Activated T-helper 1 cell treated with Interleukin-2 at 50 U/mL for 16 hours (primary cell): ENCODE data around the gene HMGCS2.
"Not testable (repeated sequence)": the region's sequence is repeated elsewhere in the genome, so short reads cannot be mapped to it uniquely, and the experiment has no call there.

Experiments used
- DNase-seq: peaks from one replicate; pipeline ENCODE4 v3.0.0-alpha.2; 2020; ENCODE audit warnings: low read depth

HMGCS2 gene

GRCh38 chr1:119731060-119731459 lies 37.6 kb downstream of the HMGCS2 start:
- DNase-seq = no peak

DNA sequence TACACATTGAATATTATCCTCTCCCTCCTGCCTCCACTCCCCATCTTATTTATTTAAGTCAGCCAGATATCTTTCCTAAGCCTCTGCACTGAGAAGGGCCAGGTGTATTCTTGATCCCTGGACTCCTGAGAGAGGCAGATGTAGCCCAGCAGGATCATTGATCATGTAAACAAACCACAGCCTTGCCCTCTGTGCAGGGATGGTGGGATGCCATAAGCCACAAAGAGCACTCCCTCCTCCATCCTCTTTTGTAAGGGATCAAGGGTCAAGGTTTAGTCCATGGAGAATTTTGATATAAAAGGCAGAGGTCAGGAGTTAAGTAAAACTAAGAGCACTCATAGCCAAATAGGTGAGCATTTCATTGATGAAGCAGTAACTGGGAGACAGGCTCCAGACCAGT lies 39.7 kb downstream of the HMGCS2 start:
- DNase-seq = no peak

- DNase-seq = no peak
These were observed 40.7 kb downstream of the HMGCS2 start for GRCh38 chr1:119727991-119728390.

GRCh38 chr1:119725626-119726025 lies 43.1 kb downstream of the HMGCS2 start:
- DNase-seq = no peak

DNA sequence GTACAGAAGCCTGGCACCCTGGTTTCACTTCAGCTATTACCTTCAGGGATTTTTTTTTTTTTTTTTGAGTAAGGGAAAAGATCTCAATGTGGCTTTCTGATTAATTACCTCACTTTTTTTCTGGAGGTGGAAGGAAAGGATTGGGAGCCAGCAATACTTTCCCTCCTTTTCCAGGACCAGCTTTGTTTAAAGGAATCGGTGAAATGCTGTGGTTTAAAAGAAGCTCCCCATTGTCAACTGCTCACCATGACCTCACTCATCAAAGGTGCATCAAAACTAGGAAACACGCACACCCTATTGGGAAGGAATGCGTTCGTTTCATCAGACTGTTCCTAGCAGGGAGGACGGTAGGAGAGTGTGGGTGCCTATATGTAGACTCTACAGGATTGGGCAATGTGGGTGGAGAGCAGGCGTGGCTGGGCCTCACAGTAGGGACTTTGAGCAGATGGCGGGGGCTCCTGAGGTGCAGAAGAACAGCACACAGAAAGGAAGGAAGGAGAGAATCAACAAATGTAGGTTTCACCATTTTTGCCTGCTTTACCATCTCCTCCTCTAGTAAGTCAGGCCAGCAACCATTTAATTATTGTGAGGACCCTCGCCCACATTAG lies 44.0 kb downstream of the HMGCS2 start:
- DNase-seq = no peak

- no peak for DNase-seq
These were observed 46.8 kb downstream of the HMGCS2 start for GRCh38 chr1:119721896-119722295.

- no peak for DNase-seq
These were observed 47.8 kb downstream of the HMGCS2 start for GRCh38 chr1:119720866-119721440.

- DNase-seq = no peak
These were observed 49.7 kb downstream of the HMGCS2 start for GRCh38 chr1:119718972-119719371.

DNA sequence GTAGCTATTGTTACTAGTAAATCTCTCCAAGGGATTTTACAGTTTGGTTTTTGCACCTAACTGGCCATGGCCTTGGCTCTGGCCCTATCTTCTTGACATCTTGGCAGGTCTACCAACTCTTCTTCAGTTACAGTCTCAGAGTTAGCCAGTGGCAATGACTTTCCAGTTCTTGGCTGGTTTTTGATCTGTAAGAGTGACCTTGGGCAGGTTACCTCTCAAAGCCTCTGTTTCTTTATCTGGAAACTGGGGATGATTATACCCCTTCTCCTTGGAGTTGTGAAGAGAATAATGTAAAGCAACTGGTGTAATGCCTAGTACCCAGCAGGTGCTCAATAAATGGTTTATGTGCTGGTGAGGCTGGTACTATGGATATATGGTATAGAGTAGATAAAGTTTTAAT lies 50.3 kb downstream of the HMGCS2 start:
- no peak for DNase-seq

GRCh38 chr1:119715542-119715941 lies 53.2 kb downstream of the HMGCS2 start:
- no peak for DNase-seq

GRCh38 chr1:119714583-119714982 lies 54.1 kb downstream of the HMGCS2 start:
- DNase-seq = no peak

- DNase-seq = no peak
These were observed 54.8 kb downstream of the HMGCS2 start for GRCh38 chr1:119713749-119714456.

DNA sequence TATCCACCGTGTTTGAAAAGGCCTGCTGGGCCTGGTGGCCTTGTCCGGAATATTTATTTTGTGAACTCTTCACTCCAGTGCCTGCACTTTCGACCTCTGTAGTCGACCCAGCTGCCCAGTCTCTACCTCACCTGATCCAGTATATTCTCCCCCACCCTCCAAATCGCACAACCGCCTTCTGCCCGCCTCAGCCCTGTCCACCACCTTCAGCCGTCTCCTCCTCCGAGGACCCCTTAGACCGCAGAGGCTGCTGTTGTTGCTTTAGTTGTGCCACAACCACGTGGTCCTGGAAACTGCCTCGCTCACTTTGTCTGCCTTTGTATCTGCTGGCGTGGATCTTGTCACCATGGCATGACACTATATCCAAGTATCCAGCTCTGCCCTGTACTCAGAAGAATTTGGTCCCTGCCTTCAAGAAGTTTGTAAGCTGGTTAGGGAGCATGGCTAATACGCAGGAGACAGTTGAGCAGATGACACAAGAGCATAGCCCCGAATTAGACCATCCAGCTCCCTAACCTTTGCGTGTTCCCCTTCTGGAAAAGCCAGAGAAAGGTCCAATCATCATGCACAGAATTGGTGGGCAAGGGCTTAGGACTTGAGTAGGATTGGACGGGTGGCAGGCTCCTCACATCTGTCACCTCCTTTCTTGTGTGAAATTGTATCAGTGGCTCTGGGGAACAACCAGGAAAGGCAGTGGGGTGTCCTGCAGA lies 55.5 kb downstream of the HMGCS2 start:
- DNase-seq = no peak

DNA sequence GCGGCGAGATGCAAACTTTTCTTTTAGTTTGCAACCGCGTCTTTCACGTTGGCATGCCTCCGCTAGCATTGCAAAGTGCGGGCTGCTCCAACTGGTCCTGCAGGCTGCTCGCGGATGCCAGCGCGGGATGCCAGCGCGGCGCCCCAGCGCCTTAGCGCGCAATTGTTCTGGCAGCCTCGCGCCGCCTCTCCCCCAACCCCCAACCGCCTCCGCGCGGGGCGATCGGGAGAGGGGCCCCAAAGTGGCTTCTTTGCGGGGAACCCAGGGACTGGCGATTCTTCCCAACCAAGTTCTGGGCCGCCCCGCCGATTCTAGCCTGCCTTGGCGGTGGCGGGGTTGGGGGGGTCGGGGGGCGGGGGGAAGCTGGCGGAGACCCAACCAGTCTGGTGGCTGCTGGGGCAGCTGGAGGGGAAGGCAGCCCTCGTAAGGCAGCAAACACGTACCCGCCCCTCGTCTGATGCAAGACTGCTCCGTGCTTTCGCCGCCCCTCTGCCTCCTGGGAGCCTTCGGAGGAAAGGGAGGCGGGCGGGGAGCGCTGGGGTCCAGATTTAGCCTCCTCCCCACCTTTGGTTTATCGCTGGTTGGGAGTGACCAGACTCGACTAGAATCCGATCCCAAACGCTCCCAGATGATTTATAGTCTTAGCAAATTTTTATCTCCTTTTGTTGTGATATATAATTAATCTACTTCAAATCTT lies 56.2 kb downstream of the HMGCS2 start:
- DNase-seq = no peak

DNA sequence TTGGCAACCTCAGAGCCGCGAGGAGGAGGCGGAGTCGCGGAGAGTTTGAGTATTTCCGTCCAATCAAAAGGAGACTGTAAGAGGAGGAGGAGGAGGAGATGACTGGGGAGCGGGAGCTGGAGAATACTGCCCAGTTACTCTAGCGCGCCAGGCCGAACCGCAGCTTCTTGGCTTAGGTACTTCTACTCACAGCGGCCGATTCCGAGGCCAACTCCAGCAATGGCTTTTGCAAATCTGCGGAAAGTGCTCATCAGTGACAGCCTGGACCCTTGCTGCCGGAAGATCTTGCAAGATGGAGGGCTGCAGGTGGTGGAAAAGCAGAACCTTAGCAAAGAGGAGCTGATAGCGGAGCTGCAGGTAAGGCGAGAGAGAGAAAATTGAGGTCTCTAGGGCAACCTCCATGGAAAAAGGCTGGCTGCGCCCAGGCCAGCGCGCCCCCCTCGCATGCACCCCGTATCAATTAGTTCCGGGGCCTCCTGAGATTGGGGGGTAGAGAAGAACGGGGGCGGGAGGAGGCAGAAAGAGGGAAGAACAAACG lies 56.8 kb downstream of the HMGCS2 start, which contains the start of gene PHGDH:
Gene PHGDH, plus strand, starts transcription at position 131 of the 538 bp plus-strand sequence. Its CDS starts 89 bp downstream, at position 220.
- no peak for DNase-seq

- not testable (repeated sequence) for DNase-seq
These were observed 57.3 kb downstream of the HMGCS2 start for GRCh38 chr1:119711356-119711803.

DNA sequence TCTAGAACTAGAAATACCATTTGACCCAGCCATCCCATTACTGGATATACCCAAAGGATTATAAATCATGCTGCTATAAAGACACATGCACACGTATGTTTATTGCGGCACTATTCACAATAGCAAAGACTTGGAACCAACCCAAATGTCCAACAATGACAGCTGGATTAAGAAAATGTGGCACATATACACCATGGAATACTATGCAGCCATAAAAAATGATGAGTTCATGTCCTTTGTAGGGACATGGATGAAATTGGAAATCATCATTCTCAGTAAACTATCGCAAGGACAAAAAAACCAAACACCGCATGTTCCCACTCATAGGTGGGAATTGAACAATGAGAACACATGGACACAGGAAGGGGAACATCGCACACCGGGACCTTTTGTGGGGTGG lies 62.1 kb downstream of the HMGCS2 start:
- not testable (repeated sequence) for DNase-seq

DNA sequence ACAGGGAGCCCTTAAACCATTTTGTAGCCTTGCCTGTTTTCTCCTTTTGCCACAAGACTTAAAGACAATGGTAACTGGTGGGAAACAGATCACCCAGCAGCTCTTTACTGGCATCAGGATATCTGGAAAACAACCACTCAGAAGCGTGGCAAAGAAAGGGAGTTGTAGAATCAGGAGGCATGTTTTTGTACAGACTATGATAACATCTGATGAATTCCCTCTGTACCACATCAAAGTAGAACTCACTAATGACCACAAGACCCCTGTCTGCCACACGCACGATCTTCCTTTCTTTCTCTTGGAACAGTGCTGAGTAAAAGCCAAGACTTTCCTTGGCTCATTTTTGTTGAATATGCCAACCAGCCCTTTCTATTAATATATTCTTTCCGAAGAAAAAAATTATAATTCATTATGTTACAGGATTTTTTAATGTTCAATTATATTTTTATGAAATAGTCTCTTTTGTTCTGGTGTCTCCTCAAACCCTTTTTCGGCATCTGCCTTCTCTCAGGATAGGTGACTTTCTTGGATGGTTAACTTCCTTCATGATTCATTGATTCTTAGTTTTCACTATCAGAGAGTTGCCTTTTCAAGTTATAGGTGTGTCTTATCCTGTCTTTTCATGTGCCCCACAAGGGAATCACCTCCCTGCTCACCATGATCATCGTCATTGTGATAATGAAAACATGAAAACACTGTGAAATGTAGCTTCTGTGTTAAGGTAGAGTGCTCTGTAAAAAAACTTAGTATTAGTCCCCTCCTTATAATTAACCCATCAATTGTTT lies 64.8 kb downstream of the HMGCS2 start:
- DNase-seq = no peak

DNA sequence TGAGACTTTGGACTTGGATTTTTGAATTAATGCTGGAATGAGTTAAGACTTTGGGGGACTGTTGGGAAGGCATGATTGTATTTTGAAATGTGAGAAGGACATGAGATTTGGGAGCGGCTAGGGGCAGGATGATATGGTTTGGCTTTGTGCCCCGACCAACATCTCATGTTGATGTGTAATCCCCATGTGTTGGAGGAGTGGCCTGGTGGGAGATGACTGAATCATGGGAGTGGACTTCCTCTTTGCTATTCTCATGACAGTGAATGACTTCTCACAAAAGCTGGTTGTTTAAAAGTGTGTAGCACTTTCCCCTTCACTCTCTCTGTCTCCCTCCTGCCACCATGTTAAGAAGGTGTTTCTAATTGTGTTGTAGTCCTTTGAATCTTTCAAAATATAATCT lies 66.3 kb downstream of the HMGCS2 start:
- no peak for DNase-seq

DNA sequence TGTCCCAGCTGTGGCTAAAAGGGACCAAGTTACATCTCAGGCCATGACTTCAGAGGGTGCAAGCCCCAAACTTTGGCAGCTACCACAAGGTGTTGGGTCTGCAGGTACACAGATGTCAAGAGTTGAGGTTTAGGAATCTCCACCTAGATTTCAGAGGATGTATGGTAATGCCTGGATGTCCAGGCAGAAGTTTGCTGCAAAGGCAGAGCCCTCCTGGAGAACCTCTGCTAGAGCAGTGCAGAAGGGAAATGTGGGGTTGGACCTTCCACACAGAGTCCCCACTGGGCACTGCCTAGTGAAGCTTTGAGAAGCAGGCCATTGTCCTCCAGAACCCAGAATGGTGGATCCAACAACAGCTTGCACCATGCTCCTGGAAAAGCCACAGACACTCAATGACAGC lies 67.0 kb downstream of the HMGCS2 start:
- no peak for DNase-seq

DNA sequence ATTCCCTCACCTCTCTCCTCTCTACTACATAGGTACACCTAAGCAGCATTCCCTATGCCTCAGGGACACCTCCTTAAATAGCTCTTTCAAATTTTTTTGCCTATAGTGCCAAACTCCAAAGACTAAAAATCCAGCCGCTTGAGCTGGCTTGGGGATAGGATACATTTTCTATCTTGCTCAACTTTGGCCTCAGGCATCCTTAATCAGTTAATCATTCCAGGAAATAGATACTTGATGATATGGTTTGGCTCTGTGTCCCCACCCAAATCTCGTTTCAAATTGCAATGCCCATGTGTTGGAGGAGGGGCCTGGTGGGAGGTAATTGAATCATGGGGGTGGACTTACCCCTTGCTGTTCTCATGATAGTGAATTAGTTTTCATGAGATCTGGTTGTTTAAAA lies 68.4 kb downstream of the HMGCS2 start:
- no peak for DNase-seq
